ENCODE data around the gene NT5C3B. TPM values are rescaled to one million over a fixed set of nuclear protein-coding genes. Genes with fewer than 3 reads are reported as not detected.

The NT5C3B gene
- total RNA-seq, 1 donor from 2014 or later = 165 TPM

- DNase-seq = no peak
- Mint-ChIP-seq H3K4me1 (ENCODE audit: low read depth, unreplicated experiment) (no peaks in the 10 kb centered on the region), H3K27me3 (ENCODE audit: unreplicated experiment) (peaks cover 14% of the 10 kb centered on the region), H3K27ac (ENCODE audit: unreplicated experiment) (no peak overlapping the region), H3K9me3 (ENCODE audit: unreplicated experiment) (peaks cover 6% of the 10 kb centered on the region), H3K4me3 (ENCODE audit: unreplicated experiment) (no peak overlapping the region), H3K36me3 (ENCODE audit: unreplicated experiment) (no peaks in the 10 kb centered on the region)
- no peak for TF ChIP-seq CTCF (IDR thresholded peaks at IDR 0.05; ENCODE audit: partially characterized antibody, unreplicated experiment)
These were observed 32.5 kb upstream of the NT5C3B start for GRCh38 chr17:41868568-41868967.

- H3K27me3 Mint-ChIP-seq (ENCODE audit: unreplicated experiment) = peaks cover 9% of the 10 kb centered on the region
- DNase-seq = no peak
- peaks cover 5% of the 10 kb centered on the region for H3K4me1 Mint-ChIP-seq (ENCODE audit: low read depth, unreplicated experiment)
- peaks cover 6% of the 10 kb centered on the region for H3K9me3 Mint-ChIP-seq (ENCODE audit: unreplicated experiment)
- H3K4me3 Mint-ChIP-seq (ENCODE audit: unreplicated experiment) = peak overlapping the region; percentile 82
- no peak for TF ChIP-seq CTCF (IDR thresholded peaks at IDR 0.05; ENCODE audit: partially characterized antibody, unreplicated experiment)
- peak overlapping the region; percentile 62 for H3K27ac Mint-ChIP-seq (ENCODE audit: unreplicated experiment)
- H3K36me3 Mint-ChIP-seq (ENCODE audit: unreplicated experiment) = no peaks in the 10 kb centered on the region
These were observed 29.5 kb upstream of the NT5C3B start for GRCh38 chr17:41865596-41865893.

- peaks cover 7% of the 10 kb centered on the region for H3K27me3 Mint-ChIP-seq (ENCODE audit: unreplicated experiment)
These were observed 29.0 kb upstream of the NT5C3B start, which contains the start of gene KLHL11 for GRCh38 chr17:41864836-41865595. TSS of gene KLHL11 (minus strand) at chr17:41865423. CDS start at chr17:41865370, 53 bp downstream.

GRCh38 chr17:41864498-41864835 lies 28.4 kb upstream of the NT5C3B start:
- no peak for TF ChIP-seq CTCF (IDR thresholded peaks at IDR 0.05; ENCODE audit: partially characterized antibody, unreplicated experiment)
- Mint-ChIP-seq H3K36me3 (ENCODE audit: unreplicated experiment) (no peaks in the 10 kb centered on the region), H3K27ac (ENCODE audit: unreplicated experiment) (no peak overlapping the region), H3K4me1 (ENCODE audit: low read depth, unreplicated experiment) (peaks cover 13% of the 10 kb centered on the region), H3K27me3 (ENCODE audit: unreplicated experiment) (peaks cover 7% of the 10 kb centered on the region), H3K4me3 (ENCODE audit: unreplicated experiment) (no peak overlapping the region), H3K9me3 (ENCODE audit: unreplicated experiment) (peaks cover 6% of the 10 kb centered on the region)
- DNase-seq = no peak

More at GRCh38 chr17:41864836-41865595, 29.0 kb upstream of the NT5C3B start, which contains the start of gene KLHL11:
- H3K4me3 Mint-ChIP-seq (ENCODE audit: unreplicated experiment) = peak within 1 kb of the TSS; percentile 82
- peaks cover 9% of the 10 kb centered on the region for H3K4me1 Mint-ChIP-seq (ENCODE audit: low read depth, unreplicated experiment)
- H3K27ac Mint-ChIP-seq (ENCODE audit: unreplicated experiment) = peak within 1 kb of the TSS; percentile 62
- no peak for TF ChIP-seq CTCF (IDR thresholded peaks at IDR 0.05; ENCODE audit: partially characterized antibody, unreplicated experiment)
- peak; percentile 89 for DNase-seq
- peaks cover 6% of the 10 kb centered on the region for H3K9me3 Mint-ChIP-seq (ENCODE audit: unreplicated experiment)
- no peaks in the 10 kb centered on the region for H3K36me3 Mint-ChIP-seq (ENCODE audit: unreplicated experiment)

GRCh38 chr17:41863074-41863848 lies 27.2 kb upstream of the NT5C3B start:
- TF ChIP-seq CTCF (IDR thresholded peaks at IDR 0.05; ENCODE audit: partially characterized antibody, unreplicated experiment) = no peak
- Mint-ChIP-seq H3K27me3 (ENCODE audit: unreplicated experiment) (peaks cover 9% of the 10 kb centered on the region), H3K36me3 (ENCODE audit: unreplicated experiment) (no peaks in the 10 kb centered on the region), H3K4me3 (ENCODE audit: unreplicated experiment) (no peak overlapping the region), H3K4me1 (ENCODE audit: low read depth, unreplicated experiment) (peaks cover 13% of the 10 kb centered on the region), H3K9me3 (ENCODE audit: unreplicated experiment) (peaks cover 4% of the 10 kb centered on the region), H3K27ac (ENCODE audit: unreplicated experiment) (no peak overlapping the region)
- DNase-seq = no peak

Measured in glutamatergic neuron (in vitro differentiated cells).